Activated T-cell treated with anti-CD3 and anti-CD28 coated beads, Interleukin-2, amount 50 U/mL, for 4 hours (primary cell): ENCODE data around the gene MROH2A. TPM values are rescaled to one million over a fixed set of nuclear protein-coding genes. Genes with fewer than 3 reads are reported as not detected.

ENCODE experiments used
- ATAC-seq, 2 donors: fragments of 200-7000 bp; cut with Tn5 transposase; one replicate each; pipeline ENCODE4 v1.10.0; 2021
- DNase-seq: peaks from one replicate; pipeline ENCODE4 v3.0.0-alpha.2; 2020
- H3K27me3 Mint-ChIP-seq: one replicate; pipeline ENCODE4 v1.8.0; 2021; ENCODE audit warnings: low read depth, mixed read lengths
- H3K36me3 Mint-ChIP-seq: one replicate; pipeline ENCODE4 v1.8.0; 2022; ENCODE audit warnings: mixed read lengths; ENCODE audit not compliant: insufficient read depth
- H3K4me1 Mint-ChIP-seq: one replicate; pipeline ENCODE4 v1.8.0; 2021; ENCODE audit warnings: low read depth, mixed read lengths
- H3K4me3 Mint-ChIP-seq: one replicate; pipeline ENCODE4 v1.8.0; 2021; ENCODE audit warnings: mild to moderate bottlenecking, moderate library complexity, mixed read lengths
- H3K9me3 Mint-ChIP-seq: one replicate; pipeline ENCODE4 v1.8.0; 2021; ENCODE audit warnings: mixed read lengths
- total RNA-seq, 3 donors: library from RNA; stranded (reverse); gene quantifications; one replicate each; pipeline ENCODE4 v1.2.1, GENCODE V29; 2021

Gene MROH2A
- total RNA-seq, 3 donors from 2014 or later = not detected

DNA sequence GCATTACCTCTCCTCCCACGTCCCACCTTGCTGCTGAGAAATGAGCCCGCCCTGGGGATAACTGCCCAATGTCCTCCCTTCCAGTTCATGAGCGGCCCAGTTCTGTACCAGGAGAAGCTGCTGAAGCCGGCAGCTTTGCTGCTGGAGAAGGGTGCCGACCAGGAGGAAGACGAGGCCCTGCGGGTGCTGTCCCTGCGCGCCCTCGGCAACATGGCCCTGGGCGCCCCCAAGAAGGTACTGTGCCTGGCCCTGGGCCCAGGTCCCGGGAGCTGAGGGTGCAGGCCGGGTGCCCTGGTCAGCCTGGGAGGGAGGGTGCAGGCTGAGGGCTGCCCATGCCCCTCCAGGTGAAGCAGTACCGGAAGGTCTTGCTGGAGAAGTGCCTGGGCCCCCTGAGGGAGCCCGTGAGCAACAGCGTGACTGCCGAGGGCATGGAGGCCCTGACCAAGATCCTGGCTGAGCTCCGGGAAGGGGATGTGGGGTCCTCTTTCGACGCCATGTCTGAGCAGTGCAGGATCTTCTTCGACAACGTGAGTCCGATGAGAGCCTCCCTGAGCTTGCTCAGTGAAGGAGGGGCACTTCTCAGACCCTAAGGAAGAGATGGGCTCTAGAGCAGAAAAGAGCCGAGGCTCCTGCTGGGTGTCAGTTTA lies 50.5 kb downstream of the MROH2A start:
- Mint-ChIP-seq H3K4me1 (no peaks in the 10 kb centered on the region), H3K9me3 (no peaks in the 10 kb centered on the region), H3K36me3 (no peaks in the 10 kb centered on the region), H3K27me3 (peaks cover 5% of the 10 kb centered on the region), H3K4me3 (no peak overlapping the region)
- DNase-seq (no peak), ATAC-seq (no peak)

DNA sequence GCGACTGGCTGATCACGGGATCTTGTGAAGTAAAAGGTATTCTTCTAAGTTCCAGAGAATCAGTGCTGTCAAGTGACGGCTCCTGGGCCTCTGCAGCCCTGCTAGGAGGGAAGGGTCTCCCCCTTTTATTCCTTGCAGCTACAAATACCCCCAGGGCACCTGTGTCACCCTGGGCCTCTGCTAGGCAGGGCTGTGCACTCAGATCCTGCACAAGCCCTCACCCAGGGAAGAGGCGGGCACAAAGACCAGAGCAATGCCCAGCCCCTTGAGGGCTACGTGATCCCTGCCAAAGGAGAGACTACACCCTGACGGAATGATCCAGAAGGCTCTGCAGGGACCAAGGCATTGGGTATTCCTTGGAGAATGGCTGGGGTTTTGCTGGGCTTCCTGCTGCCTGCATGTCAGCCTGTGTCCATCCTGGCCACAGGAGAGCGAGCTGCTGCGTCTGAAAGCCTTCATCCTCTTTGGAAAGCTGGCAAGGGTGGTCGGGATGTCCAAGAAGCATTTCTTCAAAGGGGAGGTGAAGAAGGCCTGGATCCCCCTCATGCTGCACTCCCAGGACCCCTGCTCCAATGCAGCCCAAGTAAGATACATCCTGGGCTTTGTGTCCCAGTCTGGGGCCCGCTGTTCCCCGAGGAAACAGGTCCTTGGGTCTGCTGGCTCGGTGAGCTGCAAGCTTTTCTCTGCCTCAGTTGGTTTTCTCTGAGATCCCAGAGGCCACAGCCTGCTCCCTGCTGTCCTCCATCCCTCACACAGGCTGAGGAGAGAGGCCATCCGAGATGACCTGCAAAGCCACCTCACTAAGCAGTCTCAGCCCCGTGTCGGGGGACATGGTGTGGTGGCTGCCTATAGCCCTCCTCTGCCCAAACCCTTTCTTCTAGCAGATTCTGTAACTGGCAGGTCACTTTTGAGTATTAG lies 51.3 kb downstream of the MROH2A start:
- Mint-ChIP-seq H3K9me3 (no peaks in the 10 kb centered on the region), H3K4me3 (no peak overlapping the region), H3K4me1 (no peaks in the 10 kb centered on the region), H3K36me3 (no peaks in the 10 kb centered on the region), H3K27me3 (peaks cover 5% of the 10 kb centered on the region)
- ATAC-seq = no peak
- no peak for DNase-seq

DNA sequence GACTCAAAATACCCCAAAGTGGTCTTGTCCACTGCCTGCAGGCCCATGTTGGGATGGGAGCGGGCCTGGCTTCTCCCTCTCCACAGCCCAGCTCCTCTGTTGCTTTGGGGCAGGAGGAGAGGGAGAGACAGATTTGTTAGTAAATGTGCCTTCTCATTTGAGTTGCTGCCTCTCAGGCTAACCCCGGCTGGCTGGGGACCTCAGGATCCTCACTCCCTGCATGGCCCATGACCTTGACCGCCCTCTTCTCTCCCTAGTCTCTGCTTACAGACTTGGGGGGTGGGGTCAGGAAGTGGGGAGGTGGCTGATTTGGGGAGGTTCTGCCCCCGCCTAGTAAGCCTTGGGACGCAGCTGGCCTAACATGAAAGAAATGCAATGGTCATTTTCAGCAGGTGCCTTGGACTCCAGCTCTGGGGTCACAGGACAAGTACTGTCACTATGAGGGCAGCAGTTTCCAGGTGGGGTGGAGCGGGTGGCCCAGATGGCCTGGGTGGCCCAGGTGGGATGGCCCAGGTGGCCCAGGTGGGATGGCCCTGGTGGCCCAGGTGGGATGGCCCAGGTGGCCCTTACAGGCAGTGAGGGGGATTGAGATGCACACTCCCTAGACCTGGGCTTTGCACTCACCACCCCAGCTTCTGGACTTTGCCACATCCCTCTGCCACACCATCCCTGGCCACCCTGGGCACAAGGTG lies 52.1 kb downstream of the MROH2A start:
- Mint-ChIP-seq H3K4me3 (no peak overlapping the region), H3K27me3 (peaks cover 5% of the 10 kb centered on the region)
- no peak for DNase-seq

DNA sequence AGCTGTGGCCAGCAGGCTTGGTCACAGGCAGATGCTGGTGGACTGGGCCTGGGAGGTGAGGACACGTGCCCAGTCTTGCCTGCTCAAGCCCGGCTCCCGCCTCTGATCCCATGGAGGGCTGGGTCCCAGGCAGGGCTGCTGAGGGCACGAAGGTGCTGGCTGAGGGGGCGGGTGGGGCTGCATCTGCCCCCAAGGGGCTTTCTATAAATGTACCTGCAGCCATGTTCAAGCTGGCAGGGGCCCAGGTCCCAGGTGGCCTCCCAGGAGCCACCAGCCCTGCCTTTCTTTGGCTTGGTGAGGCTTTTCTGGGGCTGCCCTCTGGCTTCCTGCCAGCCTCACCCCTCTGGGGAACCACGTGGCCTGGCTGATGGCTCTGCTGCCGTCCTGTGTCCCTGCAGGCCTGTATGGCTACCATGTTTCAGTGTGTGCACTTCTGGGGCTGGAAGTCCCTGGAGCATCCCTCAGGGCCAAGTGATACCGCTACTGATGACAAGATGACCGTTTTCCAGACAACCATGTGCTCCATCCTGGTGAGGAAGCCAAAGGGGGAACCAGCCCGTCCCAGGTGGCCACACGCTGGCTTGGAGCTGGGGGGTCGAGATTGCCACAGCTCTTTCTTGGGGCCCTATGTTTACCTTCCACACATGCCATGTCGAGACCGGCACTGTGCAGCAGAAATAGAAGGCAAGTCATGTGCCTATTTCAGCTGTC lies 53.0 kb downstream of the MROH2A start:
- ATAC-seq (no peak), DNase-seq (no peak)
- no peak overlapping the region for H3K4me3 Mint-ChIP-seq
- no peaks in the 10 kb centered on the region for H3K9me3 Mint-ChIP-seq
- H3K27me3 Mint-ChIP-seq = peaks cover 3% of the 10 kb centered on the region
- no peaks in the 10 kb centered on the region for H3K4me1 Mint-ChIP-seq
- H3K36me3 Mint-ChIP-seq = no peaks in the 10 kb centered on the region

More for the DNA sequence above, 52.1 kb downstream of the MROH2A start:
- no peak for ATAC-seq
- H3K36me3 Mint-ChIP-seq = no peaks in the 10 kb centered on the region
- no peaks in the 10 kb centered on the region for H3K4me1 Mint-ChIP-seq
- no peaks in the 10 kb centered on the region for H3K9me3 Mint-ChIP-seq

DNA sequence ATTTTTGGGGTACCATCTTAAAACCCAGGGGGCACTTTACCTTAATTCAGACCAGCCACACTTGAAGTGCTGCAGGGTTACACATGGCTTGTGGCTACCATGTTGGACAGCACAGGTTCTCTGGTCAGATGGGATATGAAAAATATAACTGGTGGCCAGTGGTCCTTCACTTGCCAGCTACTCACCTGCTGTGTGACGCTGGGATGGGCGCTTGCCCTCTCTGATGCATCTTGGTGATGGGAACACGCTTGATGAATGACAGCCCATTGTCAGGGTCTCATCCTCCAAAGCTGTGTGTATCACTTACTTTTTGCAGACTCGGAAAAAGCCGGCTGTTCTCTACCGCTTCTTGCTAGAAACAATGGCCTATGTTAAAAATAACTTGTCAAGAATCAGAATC lies 53.7 kb downstream of the MROH2A start:
- Mint-ChIP-seq H3K4me3 (no peak overlapping the region), H3K36me3 (no peaks in the 10 kb centered on the region)
- DNase-seq = no peak

DNA sequence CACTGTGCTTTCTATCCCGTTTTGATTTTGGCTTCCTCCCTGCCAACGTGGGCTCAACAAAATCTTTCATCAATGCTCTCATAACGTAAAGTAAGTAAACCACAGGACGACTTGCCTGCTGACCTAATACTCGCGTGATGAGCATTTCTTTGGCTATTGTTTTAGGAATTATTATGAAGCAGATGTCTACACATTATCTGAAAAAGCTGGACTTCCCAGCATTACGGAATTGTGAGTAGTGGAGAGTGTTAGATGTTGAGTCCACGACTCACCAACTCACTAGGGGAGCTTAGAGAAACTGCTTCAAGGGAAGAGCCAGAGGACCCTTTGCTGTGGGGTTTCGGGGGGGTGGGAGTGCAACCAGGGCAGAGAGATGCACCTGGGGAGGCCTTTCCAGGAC lies 54.3 kb downstream of the MROH2A start:
- Mint-ChIP-seq H3K27me3 (no peaks in the 10 kb centered on the region), H3K4me3 (no peak overlapping the region), H3K9me3 (no peaks in the 10 kb centered on the region), H3K36me3 (no peaks in the 10 kb centered on the region), H3K4me1 (no peaks in the 10 kb centered on the region)
- no peak for ATAC-seq
- no peak for DNase-seq

More for the DNA sequence above, 53.7 kb downstream of the MROH2A start:
- H3K4me1 Mint-ChIP-seq = no peaks in the 10 kb centered on the region
- no peaks in the 10 kb centered on the region for H3K9me3 Mint-ChIP-seq
- ATAC-seq = no peak
- H3K27me3 Mint-ChIP-seq = no peaks in the 10 kb centered on the region

DNA sequence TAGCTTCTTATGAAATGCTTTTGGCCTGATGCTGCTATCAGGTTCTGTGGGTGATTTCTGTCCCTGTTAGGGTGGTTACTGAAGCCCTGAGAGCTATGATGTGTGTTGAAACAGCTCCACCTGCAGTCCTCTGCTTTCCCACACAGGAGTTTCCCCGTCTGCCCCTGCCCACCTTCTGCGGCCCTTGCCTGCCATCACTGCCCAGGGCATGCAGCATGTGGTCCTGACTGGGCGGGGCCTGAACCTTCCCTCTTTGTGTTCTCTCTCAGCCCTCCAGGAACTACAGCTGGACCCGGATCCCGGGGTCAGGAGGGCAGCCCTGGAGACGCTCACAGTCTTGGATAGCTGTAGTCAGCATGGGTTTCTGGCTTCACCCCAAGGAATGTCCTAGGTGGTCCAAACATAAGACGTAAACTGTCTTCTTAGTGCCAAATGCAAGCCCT lies 54.8 kb downstream of the MROH2A start:
- Mint-ChIP-seq H3K36me3 (no peaks in the 10 kb centered on the region), H3K4me3 (no peak overlapping the region), H3K4me1 (peaks cover under 1% of the 10 kb centered on the region), H3K27me3 (no peaks in the 10 kb centered on the region), H3K9me3 (no peaks in the 10 kb centered on the region)
- ATAC-seq = no peak
- no peak for DNase-seq

DNA sequence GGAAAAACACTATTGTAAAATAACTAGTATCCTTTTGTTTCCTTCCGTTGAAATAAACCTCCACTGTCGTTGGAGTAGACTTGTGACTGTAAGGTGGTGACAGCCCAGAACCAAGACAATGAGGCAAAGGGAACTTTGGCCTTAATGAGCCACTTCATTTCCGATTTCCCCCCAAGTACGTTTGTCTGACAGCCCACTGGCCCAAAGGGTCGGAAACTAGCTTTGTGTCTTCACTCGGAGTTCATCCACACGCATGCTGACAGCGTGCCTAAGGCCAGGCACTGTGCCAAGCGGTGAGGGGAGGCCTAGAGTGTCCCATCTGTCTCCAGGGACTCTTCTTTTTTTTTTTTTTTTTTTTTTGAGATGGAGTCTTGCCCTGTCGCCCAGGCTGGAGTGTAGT lies 55.2 kb downstream of the MROH2A start:
- Mint-ChIP-seq H3K36me3 (no peaks in the 10 kb centered on the region), H3K27me3 (no peaks in the 10 kb centered on the region), H3K4me3 (no peak overlapping the region), H3K9me3 (no peaks in the 10 kb centered on the region), H3K4me1 (peaks cover 3% of the 10 kb centered on the region)
- ATAC-seq (no peak), DNase-seq (no peak)

DNA sequence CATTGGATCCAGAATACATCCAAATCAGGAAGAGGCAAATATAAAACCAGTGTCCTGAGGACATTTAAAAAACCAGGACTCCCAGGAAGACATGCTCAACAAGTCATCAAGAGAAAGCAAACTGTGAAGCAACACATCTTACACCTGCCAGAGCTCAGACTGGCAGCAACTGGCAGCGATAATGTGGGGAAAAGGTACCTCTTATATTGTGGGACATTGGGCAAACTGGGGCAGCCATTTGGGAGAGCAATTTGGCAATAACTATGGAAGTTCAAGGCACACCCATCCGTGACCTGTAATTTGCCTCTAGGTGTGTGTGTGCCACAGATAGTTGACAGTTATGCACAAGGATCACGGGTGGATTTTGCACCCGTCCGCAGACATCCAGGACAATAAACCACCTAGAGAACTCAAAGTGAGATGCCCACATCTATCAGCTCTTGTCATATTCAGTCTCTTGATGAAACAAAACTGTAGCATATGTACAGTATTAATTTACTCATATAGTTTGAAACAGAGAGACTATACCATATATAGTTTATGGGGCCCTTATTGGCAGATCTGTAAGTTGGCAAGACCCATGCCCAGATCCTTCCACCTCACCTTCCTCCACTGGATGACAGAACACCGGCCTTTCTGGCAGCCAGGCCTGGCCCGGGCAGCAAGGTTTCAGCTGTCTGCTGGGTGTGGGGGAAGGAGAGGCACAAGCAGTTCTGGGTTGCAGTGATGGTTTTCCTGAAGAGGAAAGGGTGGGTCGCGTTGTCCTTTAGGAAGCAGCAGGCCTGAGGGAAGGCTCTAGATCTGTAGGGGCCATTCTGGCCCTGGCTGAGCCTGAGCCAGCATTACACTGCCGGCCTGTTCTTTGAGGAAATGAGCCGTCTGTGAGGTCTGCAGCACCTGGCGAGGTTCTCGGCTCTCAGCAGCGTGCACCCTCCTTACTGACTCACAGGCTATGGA lies 57.4 kb downstream of the MROH2A start:
- Mint-ChIP-seq H3K4me3 (no peak overlapping the region), H3K4me1 (peaks cover 4% of the 10 kb centered on the region), H3K9me3 (no peaks in the 10 kb centered on the region), H3K27me3 (no peaks in the 10 kb centered on the region), H3K36me3 (no peaks in the 10 kb centered on the region)
- ATAC-seq (no peak), DNase-seq (no peak)

DNA sequence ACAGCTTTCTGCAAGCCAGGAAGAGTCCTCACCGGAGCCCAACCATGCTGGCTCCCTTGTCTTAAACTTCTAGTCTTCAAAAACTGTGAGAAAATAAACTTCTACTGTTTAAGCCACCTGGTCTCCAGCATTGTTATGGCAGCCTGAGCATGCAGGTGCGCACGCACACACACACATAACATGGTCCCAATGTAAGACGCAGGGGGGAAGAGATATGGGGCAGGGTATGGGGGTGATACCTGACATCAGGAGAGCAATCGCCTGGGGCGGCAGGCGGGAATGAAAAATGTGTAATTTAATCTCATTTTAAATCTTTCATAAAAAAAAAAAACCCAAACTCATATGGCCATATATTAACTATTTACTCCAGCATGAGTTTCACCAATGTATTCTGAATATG lies 58.2 kb downstream of the MROH2A start:
- no peak overlapping the region for H3K4me3 Mint-ChIP-seq
- DNase-seq = no peak
- H3K27me3 Mint-ChIP-seq = no peaks in the 10 kb centered on the region
- ATAC-seq = no peak
- no peaks in the 10 kb centered on the region for H3K9me3 Mint-ChIP-seq
- H3K4me1 Mint-ChIP-seq = peaks cover 4% of the 10 kb centered on the region
- H3K36me3 Mint-ChIP-seq = no peaks in the 10 kb centered on the region

DNA sequence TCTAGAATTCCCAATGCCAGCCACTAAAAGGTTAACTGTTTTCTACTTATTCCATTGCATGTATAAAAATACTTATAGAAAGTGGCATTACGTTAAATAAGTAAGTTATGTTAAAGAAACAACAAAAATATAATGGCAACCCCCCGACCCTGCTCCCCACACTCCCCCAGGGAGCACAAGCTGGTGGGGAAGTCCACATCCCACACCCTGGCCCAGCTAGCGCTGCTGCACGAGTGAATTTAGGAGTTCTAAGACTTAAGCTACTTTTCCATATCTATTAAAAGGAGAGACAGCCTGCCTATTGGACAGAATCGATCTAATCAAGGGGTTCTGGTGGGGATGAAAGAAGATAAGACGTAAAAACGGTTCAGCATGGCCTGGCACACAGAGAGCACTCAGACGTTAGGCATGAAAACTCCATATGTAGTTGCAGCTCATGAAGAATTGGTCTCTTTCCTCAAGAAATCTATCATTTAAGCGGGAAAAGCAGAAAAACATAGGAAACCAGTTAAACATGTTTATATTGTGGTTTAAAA lies 59.6 kb downstream of the MROH2A start:
- no peak for ATAC-seq
- Mint-ChIP-seq H3K4me3 (no peak overlapping the region), H3K4me1 (peaks cover 4% of the 10 kb centered on the region), H3K36me3 (no peaks in the 10 kb centered on the region), H3K27me3 (no peaks in the 10 kb centered on the region), H3K9me3 (no peaks in the 10 kb centered on the region)
- DNase-seq = no peak

DNA sequence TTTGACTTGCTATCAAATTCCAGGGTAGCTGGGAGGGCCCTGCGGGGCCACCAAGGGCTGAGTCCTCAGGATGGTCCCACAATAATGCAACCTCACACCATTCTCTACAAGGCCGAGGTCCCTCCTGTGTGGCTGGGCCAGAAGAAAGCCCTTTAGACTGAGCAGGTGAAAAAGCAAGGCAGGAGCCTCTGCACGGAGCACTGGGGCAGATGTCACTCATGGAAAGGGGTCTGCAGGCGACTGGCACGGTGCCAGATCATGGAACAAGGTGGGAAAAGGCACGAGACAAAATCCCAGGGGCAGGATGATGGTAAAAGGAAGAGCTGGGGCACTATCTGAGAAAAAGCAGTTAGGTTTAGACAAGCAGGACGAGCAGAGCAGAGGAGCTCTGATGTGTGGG lies 60.1 kb downstream of the MROH2A start:
- H3K27me3 Mint-ChIP-seq = no peaks in the 10 kb centered on the region
- no peaks in the 10 kb centered on the region for H3K36me3 Mint-ChIP-seq
- H3K4me3 Mint-ChIP-seq = no peak overlapping the region
- no peaks in the 10 kb centered on the region for H3K9me3 Mint-ChIP-seq
- no peak for ATAC-seq
- peaks cover 4% of the 10 kb centered on the region for H3K4me1 Mint-ChIP-seq
- DNase-seq = no peak
